OCI-LY7 (cell line): Measurements from ENCODE around the gene CORIN.

Source experiments
- EZH2phosphoT487 ChIP-seq: fragments of 200-600 bp; sonication (generic); IDR thresholded peaks from 2 replicates; pipeline ENCODE4 v1.6.1; 2018; ENCODE audit warnings: low read depth, borderline replicate concordance, mild to moderate bottlenecking, mixed run types, antibody characterized with exemption, low read length, moderate library complexity, mixed read lengths
- TF ChIP-seq, protein P1 (sequence below): fragments of 200-600 bp; sonication (generic); conservative IDR thresholded peaks from 2 replicates; pipeline ENCODE4 v1.5.1; 2014; ENCODE audit warnings: mild to moderate bottlenecking, antibody characterized with exemption, low read length, moderate library complexity, mixed read lengths

DNA sequence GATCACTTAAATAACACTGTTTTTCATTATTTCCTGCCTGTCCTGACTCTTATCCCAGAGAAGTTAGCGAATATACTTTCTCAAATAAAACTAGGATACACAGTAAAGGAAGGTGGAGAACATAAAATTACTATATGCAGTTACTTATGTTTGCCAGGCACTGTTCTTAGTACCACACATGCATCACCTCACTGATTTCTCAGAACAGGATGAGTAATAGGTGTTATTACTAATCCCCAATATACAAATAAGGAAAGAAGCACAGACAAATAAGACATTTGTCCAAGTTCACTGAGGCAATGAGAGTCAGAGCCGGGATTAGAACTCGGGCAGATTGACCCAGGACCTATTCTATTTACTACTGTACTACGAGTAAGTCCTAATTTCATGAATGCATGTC, 91.7 kb downstream of the CORIN start:
- TF ChIP-seq, protein P1, sequence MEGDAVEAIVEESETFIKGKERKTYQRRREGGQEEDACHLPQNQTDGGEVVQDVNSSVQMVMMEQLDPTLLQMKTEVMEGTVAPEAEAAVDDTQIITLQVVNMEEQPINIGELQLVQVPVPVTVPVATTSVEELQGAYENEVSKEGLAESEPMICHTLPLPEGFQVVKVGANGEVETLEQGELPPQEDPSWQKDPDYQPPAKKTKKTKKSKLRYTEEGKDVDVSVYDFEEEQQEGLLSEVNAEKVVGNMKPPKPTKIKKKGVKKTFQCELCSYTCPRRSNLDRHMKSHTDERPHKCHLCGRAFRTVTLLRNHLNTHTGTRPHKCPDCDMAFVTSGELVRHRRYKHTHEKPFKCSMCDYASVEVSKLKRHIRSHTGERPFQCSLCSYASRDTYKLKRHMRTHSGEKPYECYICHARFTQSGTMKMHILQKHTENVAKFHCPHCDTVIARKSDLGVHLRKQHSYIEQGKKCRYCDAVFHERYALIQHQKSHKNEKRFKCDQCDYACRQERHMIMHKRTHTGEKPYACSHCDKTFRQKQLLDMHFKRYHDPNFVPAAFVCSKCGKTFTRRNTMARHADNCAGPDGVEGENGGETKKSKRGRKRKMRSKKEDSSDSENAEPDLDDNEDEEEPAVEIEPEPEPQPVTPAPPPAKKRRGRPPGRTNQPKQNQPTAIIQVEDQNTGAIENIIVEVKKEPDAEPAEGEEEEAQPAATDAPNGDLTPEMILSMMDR: no peak
- no peak for TF ChIP-seq EZH2phosphoT487
